ENCODE results near the gene MNDA.

MNDA gene

GRCh38 chr1:158830904-158831507 is at the start of gene MNDA:
Gene MNDA (plus strand): TSS chr1:158831351. CDS start chr1:158842154, 10,803 bp downstream.
- DNase-seq = no peak

GRCh38 chr1:158793604-158794003 is 37.5 kb upstream of the MNDA start:
- no peak for DNase-seq

GRCh38 chr1:158794247-158794646 is 36.9 kb upstream of the MNDA start:
- DNase-seq = no peak

GRCh38 chr1:158798531-158798930 is 32.6 kb upstream of the MNDA start:
- DNase-seq = no peak

- DNase-seq = no peak
These were observed 31.5 kb upstream of the MNDA start for GRCh38 chr1:158799689-158800088.

GRCh38 chr1:158800526-158800925 is 30.6 kb upstream of the MNDA start:
- DNase-seq = no peak

- DNase-seq = no peak
These were observed 29.8 kb upstream of the MNDA start for GRCh38 chr1:158801396-158801795.

- no peak for DNase-seq
These were observed 27.5 kb upstream of the MNDA start for GRCh38 chr1:158803678-158804077.

- no peak for DNase-seq
These were observed 24.1 kb upstream of the MNDA start for GRCh38 chr1:158806916-158807536.

GRCh38 chr1:158809256-158809655 is 21.9 kb upstream of the MNDA start:
- DNase-seq = no peak

GRCh38 chr1:158809862-158810261 is 21.3 kb upstream of the MNDA start:
- DNase-seq = no peak

GRCh38 chr1:158810311-158810710 is 20.8 kb upstream of the MNDA start:
- no peak for DNase-seq

- no peak for DNase-seq
These were observed 18.8 kb upstream of the MNDA start for GRCh38 chr1:158812336-158812735.

GRCh38 chr1:158813164-158813563 is 18.0 kb upstream of the MNDA start:
- DNase-seq = no peak

- no peak for DNase-seq
These were observed 16.2 kb upstream of the MNDA start for GRCh38 chr1:158814970-158815369.

- no peak for DNase-seq
These were observed 12.6 kb upstream of the MNDA start for GRCh38 chr1:158818560-158818959.

- no peak for DNase-seq
These were observed 12.1 kb upstream of the MNDA start for GRCh38 chr1:158818975-158819431.

GRCh38 chr1:158819461-158820443 is 11.4 kb upstream of the MNDA start:
- DNase-seq = no peak

- DNase-seq = no peak
These were observed 9.4 kb upstream of the MNDA start for GRCh38 chr1:158821723-158822122.

- no peak for DNase-seq
These were observed 975 bp upstream of the MNDA start for GRCh38 chr1:158830074-158830677.

GRCh38 chr1:158833264-158833663 is 2.1 kb downstream of the MNDA start:
- no peak for DNase-seq

GRCh38 chr1:158836038-158836437 is 4.9 kb downstream of the MNDA start:
- no peak for DNase-seq

- DNase-seq = no peak
These were observed 7.5 kb downstream of the MNDA start for GRCh38 chr1:158838660-158839059.
